Measurements from ENCODE around the gene SMDT1. TPM values are rescaled to one million over a fixed set of nuclear protein-coding genes. Genes with fewer than 3 reads are reported as not detected.
"Not testable (repeated sequence)": the region's sequence is repeated elsewhere in the genome, so short reads cannot be mapped to it uniquely, and the experiment has no call there.

SMDT1 gene
- total RNA-seq, 1 experiment from 2014 or later: 26.6 TPM

- not testable (repeated sequence) for H3K27ac ChIP-seq; H3K36me3 ChIP-seq; H3K4me1 ChIP-seq; H3K9me3 ChIP-seq (replicated peaks); DNase-seq; H3K27me3 ChIP-seq; H3K4me3 ChIP-seq
Observed at GRCh38 chr22:42115420-42115830, 35.9 kb downstream of the SMDT1 start.

- Histone ChIP-seq H3K36me3 (no peaks in the 10 kb centered on the region), H3K4me3 (no peak overlapping the region), H3K9me3 (replicated peaks) (no peaks in the 10 kb centered on the region), H3K4me1 (no peaks in the 10 kb centered on the region), H3K27me3 (no peaks in the 10 kb centered on the region), H3K27ac (no peak overlapping the region)
- peak in 1 of 2 experiments; percentile 49 for DNase-seq
Observed at GRCh38 chr22:42116848-42117424, 37.4 kb downstream of the SMDT1 start.

DNA sequence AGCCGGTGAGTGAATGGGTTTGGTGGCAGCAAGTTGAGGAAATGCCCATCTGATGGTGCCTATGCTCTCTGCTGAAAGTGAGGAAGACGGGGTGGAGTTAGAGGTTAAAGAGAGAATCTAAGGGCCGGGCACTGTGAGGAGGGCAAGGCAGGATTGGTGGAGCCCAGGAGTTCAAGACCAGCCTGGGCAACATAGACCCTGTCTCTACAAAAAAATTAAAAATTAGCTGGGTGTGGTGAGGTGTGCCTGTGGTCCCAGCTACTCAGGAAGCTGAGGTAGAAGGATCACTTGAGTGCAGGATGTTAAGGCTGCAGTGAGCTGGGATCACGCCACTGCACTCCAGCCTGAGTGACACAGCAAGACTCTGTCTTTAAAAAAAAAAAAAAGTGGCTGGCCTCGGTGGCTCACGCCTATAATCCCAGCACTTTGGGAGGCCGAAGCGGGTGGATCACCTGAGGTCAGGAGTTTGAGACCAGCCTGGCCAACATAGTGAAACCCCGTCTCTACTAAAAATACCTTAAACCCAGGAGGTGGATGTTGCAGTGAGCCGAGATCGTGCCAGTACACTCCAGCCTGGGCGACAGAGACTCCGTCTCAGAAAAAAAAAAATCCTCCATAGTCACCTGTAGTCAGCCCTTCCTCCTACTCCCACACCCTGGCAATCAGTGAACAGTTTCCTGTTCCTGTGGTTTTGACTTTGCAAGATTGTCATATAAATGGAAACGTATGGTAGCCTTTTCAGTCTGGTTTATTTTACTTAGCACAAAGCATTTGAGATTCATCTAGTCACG, 40.9 kb downstream of the SMDT1 start:
- DNase-seq; H3K4me3 ChIP-seq; H3K36me3 ChIP-seq; H3K9me3 ChIP-seq (replicated peaks); H3K27ac ChIP-seq; H3K4me1 ChIP-seq; H3K27me3 ChIP-seq: not testable (repeated sequence)

- not testable (repeated sequence) for DNase-seq; H3K9me3 ChIP-seq (replicated peaks); H3K4me3 ChIP-seq; H3K27ac ChIP-seq; H3K27me3 ChIP-seq; H3K36me3 ChIP-seq; H3K4me1 ChIP-seq
Observed at GRCh38 chr22:42123529-42123928, 44.0 kb downstream of the SMDT1 start.

DNA sequence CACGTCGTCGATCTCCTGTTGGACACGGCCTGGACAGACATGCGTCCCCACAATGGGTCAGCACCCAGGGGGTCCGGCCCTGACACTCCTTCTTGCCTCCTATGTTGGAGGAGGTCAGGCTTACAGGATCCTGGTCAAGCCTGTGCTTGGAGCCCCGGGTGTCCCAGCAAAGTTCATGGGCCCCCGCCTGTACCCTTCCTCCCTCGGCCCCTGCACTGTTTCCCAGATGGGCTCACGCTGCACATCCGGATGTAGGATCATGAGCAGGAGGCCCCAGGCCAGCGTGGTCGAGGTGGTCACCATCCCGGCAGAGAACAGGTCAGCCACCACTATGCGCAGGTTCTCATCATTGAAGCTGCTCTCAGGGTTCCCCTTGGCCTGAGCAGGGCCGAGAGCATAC, 48.1 kb downstream of the SMDT1 start:
- no peak for DNase-seq
- Histone ChIP-seq H3K27me3 (no peaks in the 10 kb centered on the region), H3K27ac (no peak overlapping the region), H3K36me3 (no peaks in the 10 kb centered on the region), H3K4me1 (no peaks in the 10 kb centered on the region), H3K9me3 (replicated peaks) (no peaks in the 10 kb centered on the region), H3K4me3 (no peak overlapping the region)

DNA sequence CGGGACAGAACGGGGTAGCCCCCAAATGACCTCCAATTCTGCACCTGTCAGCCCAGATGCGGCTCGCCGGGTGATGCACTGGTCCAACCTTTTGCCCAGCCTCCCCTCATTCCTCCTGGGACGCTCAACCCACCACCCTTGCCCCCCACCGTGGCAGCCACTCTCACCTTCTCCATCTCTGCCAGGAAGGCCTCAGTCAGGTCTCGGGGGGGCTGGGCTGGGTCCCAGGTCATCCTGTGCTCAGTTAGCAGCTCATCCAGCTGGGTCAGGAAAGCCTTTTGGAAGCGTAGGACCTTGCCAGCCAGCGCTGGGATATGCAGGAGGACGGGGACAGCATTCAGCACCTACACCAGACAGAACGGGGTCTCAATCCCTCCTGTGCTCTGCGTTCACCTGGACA, 48.5 kb downstream of the SMDT1 start:
- not testable (repeated sequence) for H3K36me3 ChIP-seq; DNase-seq; H3K4me3 ChIP-seq; H3K4me1 ChIP-seq; H3K27ac ChIP-seq; H3K27me3 ChIP-seq; H3K9me3 ChIP-seq (replicated peaks)

- peak in 1 of 2 experiments; percentile 11 for DNase-seq
- H3K27ac ChIP-seq; H3K27me3 ChIP-seq; H3K4me3 ChIP-seq; H3K36me3 ChIP-seq; H3K9me3 ChIP-seq (replicated peaks); H3K4me1 ChIP-seq: not testable (repeated sequence)
Observed at GRCh38 chr22:42128776-42129694, 49.5 kb downstream of the SMDT1 start.

- not testable (repeated sequence) for H3K36me3 ChIP-seq; DNase-seq; H3K4me1 ChIP-seq; H3K27me3 ChIP-seq; H3K27ac ChIP-seq; H3K4me3 ChIP-seq; H3K9me3 ChIP-seq (replicated peaks)
Observed at GRCh38 chr22:42130182-42130581, 50.7 kb downstream of the SMDT1 start.

- DNase-seq; H3K27me3 ChIP-seq; H3K27ac ChIP-seq; H3K4me1 ChIP-seq; H3K4me3 ChIP-seq; H3K36me3 ChIP-seq; H3K9me3 ChIP-seq (replicated peaks): not testable (repeated sequence)
Observed at GRCh38 chr22:42130639-42131431, 51.3 kb downstream of the SMDT1 start, which contains the start of gene CYP2D6. Gene CYP2D6, minus strand, starts transcription at chr22:42130810. Its CDS starts 19 bp downstream, at chr22:42130791.

DNA sequence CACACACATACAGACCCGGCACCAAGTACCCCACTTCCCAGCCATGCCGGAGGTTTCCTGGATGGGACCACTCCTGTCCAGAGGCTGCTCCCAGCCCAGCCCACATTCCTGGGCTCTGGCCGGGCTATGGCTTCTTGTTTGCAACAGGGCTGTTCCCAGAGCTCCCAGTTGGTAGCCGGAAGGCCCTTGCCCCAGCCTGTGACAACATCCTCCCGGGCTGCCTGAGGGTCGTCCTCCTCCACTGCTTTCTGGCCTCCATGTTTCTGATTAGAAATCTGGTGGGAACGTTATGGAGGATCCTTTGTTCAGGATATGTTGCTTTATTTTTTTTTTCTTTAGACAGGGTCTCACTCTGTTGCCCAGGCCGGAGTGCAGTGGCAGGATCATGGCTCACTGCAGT, 52.1 kb downstream of the SMDT1 start:
- no peaks in the 10 kb centered on the region for H3K36me3 ChIP-seq
- H3K4me1 ChIP-seq: no peaks in the 10 kb centered on the region
- no peak overlapping the region for H3K4me3 ChIP-seq
- H3K27me3 ChIP-seq: no peaks in the 10 kb centered on the region
- no peak for DNase-seq
- no peaks in the 10 kb centered on the region for H3K9me3 ChIP-seq (replicated peaks)
- H3K27ac ChIP-seq: no peak overlapping the region

GRCh38 chr22:42132457-42132856, 53.0 kb downstream of the SMDT1 start:
- Histone ChIP-seq H3K27ac (no peak overlapping the region), H3K9me3 (replicated peaks) (no peaks in the 10 kb centered on the region), H3K4me3 (no peak overlapping the region), H3K36me3 (no peaks in the 10 kb centered on the region), H3K27me3 (no peaks in the 10 kb centered on the region), H3K4me1 (no peaks in the 10 kb centered on the region)
- no peak for DNase-seq

Other genes starting within 250 kb of the SMDT1 start
- 100 and 103 TPM in 2 replicates for gene SREBF2, start 246.6 kb upstream of the SMDT1 start, total RNA-seq (2014; rRNA removed; shearing (Covaris generic))
- not detected in 2 replicates for gene SHISA8, start 164.6 kb upstream of the SMDT1 start, total RNA-seq (2014; rRNA removed; shearing (Covaris generic))
- gene TNFRSF13C, start 152.9 kb upstream of the SMDT1 start, total RNA-seq (2014; rRNA removed; shearing (Covaris generic)): 0.94 and 1.8 TPM in 2 replicates
- 60.6 and 60.9 TPM in 2 replicates for gene CENPM, start 132.5 kb upstream of the SMDT1 start, total RNA-seq (2014; rRNA removed; shearing (Covaris generic))
- gene SEPTIN3, start 110.3 kb upstream of the SMDT1 start, total RNA-seq (2014; rRNA removed; shearing (Covaris generic)): 1.1 TPM in 2 replicates
- gene WBP2NL, start 80.9 kb upstream of the SMDT1 start, total RNA-seq (2014; rRNA removed; shearing (Covaris generic)): not detected in 2 replicates
- gene NAGA, start 8.9 kb upstream of the SMDT1 start, total RNA-seq (2014; rRNA removed; shearing (Covaris generic)): 13.0 and 14.4 TPM in 2 replicates
- 0.05 TPM in 1 of 2 replicates, not detected in the other for gene PHETA2, start 5.5 kb upstream of the SMDT1 start, total RNA-seq (2014; rRNA removed; shearing (Covaris generic))
- gene NDUFA6, start 11.1 kb downstream of the SMDT1 start, total RNA-seq (2014; rRNA removed; shearing (Covaris generic)): 112 and 113 TPM in 2 replicates
- 0.04 TPM in 1 of 2 replicates, not detected in the other for gene CYP2D6, start 51.1 kb downstream of the SMDT1 start, total RNA-seq (2014; rRNA removed; shearing (Covaris generic))
- gene TCF20, start 191.0 kb downstream of the SMDT1 start, total RNA-seq (2014; rRNA removed; shearing (Covaris generic)): 34.6 and 36.5 TPM in 2 replicates